LNCaP clone FGC (cell line): ENCODE measurements around the gene CYP11A1.

Source experiments
- DNase-seq: peaks from one replicate; pipeline ENCODE4 v3.0.0-alpha.2; 2011; ENCODE audit warnings: low read depth
- H3K4me3 ChIP-seq: 2 replicates; pipeline ENCODE4 v1.5.1; 2011; ENCODE audit warnings: mild to moderate bottlenecking, low read depth, low read length, control low read depth
- CTCF ChIP-seq: IDR thresholded peaks from 2 replicates; pipeline ENCODE4 v1.5.1; 2012; ENCODE audit warnings: mild to moderate bottlenecking; ENCODE audit not compliant: control insufficient read depth, insufficient read depth; ENCODE audit errors: extremely low read depth

CYP11A1 gene

GRCh38 chr15:74383695-74384565 lies 16.5 kb upstream of the CYP11A1 start:
- no peak for TF ChIP-seq CTCF
- H3K4me3 ChIP-seq, result no peak overlapping the region
- no peak for DNase-seq

- no peak for TF ChIP-seq CTCF
- DNase-seq, result no peak
- no peak overlapping the region for H3K4me3 ChIP-seq
Measured at GRCh38 chr15:74383286-74383685, 15.8 kb upstream of the CYP11A1 start.

- peak; percentile 27 for DNase-seq
- TF ChIP-seq CTCF, result peak; percentile 93
- H3K4me3 ChIP-seq, result no peak overlapping the region
Measured at GRCh38 chr15:74382004-74382816, 14.8 kb upstream of the CYP11A1 start.

GRCh38 chr15:74381481-74381880 lies 14.0 kb upstream of the CYP11A1 start:
- no peak for TF ChIP-seq CTCF
- no peak overlapping the region for H3K4me3 ChIP-seq
- DNase-seq, result no peak

GRCh38 chr15:74381190-74381453 lies 13.7 kb upstream of the CYP11A1 start:
- no peak for DNase-seq
- no peak for TF ChIP-seq CTCF
- H3K4me3 ChIP-seq, result no peak overlapping the region

GRCh38 chr15:74380361-74381189 lies 13.1 kb upstream of the CYP11A1 start:
- TF ChIP-seq CTCF, result no peak
- H3K4me3 ChIP-seq, result no peak overlapping the region
- DNase-seq, result no peak
